HepG2 (cell line): Measurements from ENCODE around the gene ARL2. TPM values are rescaled to one million over a fixed set of nuclear protein-coding genes. Genes with fewer than 3 reads are reported as not detected.

Experiments
- GABPA ChIP-seq, 2 experiments: IDR thresholded peaks; 2 replicates each; pipeline ENCODE4 v1.6.1; 2011 to 2016; ENCODE audit warnings: low read depth in 2 of 2, low read length in 1 of 2, missing biosample characterization in 1 of 2, missing genetic modification characterization in 1 of 2
- HES4 ChIP-seq: sonication (generic); formaldehyde crosslinking; IDR thresholded peaks from 2 replicates; pipeline ENCODE4 v1.9.0; 2021; ENCODE audit warnings: mild to moderate bottlenecking, missing genetic modification reagents, borderline replicate concordance
- HNF1A ChIP-seq, 2 experiments: sonication (generic) in 1 of 2; formaldehyde crosslinking in 1 of 2; IDR thresholded peaks; 2 replicates each; pipeline versions ENCODE4 v1.4.0 to v1.6.1; 2016 to 2020; ENCODE audit warnings: borderline replicate concordance in 1 of 2, low read depth in 1 of 2, mild to moderate bottlenecking in 1 of 2, missing genetic modification reagents in 1 of 2
- HOXA3 ChIP-seq: sonication (generic); formaldehyde crosslinking; IDR thresholded peaks from 2 replicates; pipeline ENCODE4 v1.5.0; 2020; ENCODE audit warnings: missing genetic modification reagents
- PHB2 ChIP-seq: fragments of 450-650 bp; IDR thresholded peaks from 2 replicates; pipeline ENCODE4 v1.6.1; 2018; ENCODE audit not compliant: partially characterized antibody
- PHF21A ChIP-seq: sonication (generic); formaldehyde crosslinking; IDR thresholded peaks from 2 replicates; pipeline ENCODE4 v1.5.0; 2020; ENCODE audit warnings: mild to moderate bottlenecking, missing genetic modification reagents
- POLR2AphosphoS5 ChIP-seq: IDR thresholded peaks from 2 replicates; pipeline ENCODE4 v1.6.1; 2012; ENCODE audit warnings: low read depth, low read length
- RXRA ChIP-seq: sonication (generic); formaldehyde crosslinking; IDR thresholded peaks from 2 replicates; pipeline ENCODE4 v1.5.1; 2020; ENCODE audit warnings: missing genetic modification reagents
- TAF1 ChIP-seq: sonication (generic); formaldehyde crosslinking; IDR thresholded peaks from 2 replicates; pipeline ENCODE4 v1.4.0; 2020; ENCODE audit warnings: missing genetic modification reagents
- TARDBP ChIP-seq: sonication (generic); formaldehyde crosslinking; IDR thresholded peaks from 2 replicates; pipeline ENCODE4 v1.8.0; 2022; ENCODE audit warnings: mild to moderate bottlenecking, missing genetic modification reagents
- TGIF2 ChIP-seq: IDR thresholded peaks from 2 replicates; pipeline ENCODE4 v1.6.1; 2016; ENCODE audit warnings: control low read depth, missing compliant biosample characterization
- THRA ChIP-seq: sonication (generic); formaldehyde crosslinking; IDR thresholded peaks from 2 replicates; pipeline ENCODE4 v1.4.0; 2020; ENCODE audit warnings: missing genetic modification reagents, borderline replicate concordance
- ZC3H4 ChIP-seq: sonication (generic); formaldehyde crosslinking; IDR thresholded peaks from 2 replicates; pipeline ENCODE4 v1.4.0; 2020; ENCODE audit warnings: missing genetic modification reagents, borderline replicate concordance
- ZNF20 ChIP-seq: sonication (generic); formaldehyde crosslinking; IDR thresholded peaks from 2 replicates; pipeline ENCODE4 v1.4.0; 2020; ENCODE audit warnings: mild to moderate bottlenecking, moderate library complexity, missing genetic modification reagents
- polyA plus RNA-seq, 8 experiments: library from polyadenylated mRNA; depleted of rRNA in 3 of 8; stranded (reverse) in 7 of 8; unstranded in 1 of 8; fragments of >200 nt; fragmentation: Illumina TruSeq in 4 of 8; extraction: Trizol in 4 of 8; gene quantifications; 2 replicates each; pipeline versions ENCODE4 v1.2.1 to v1.2.3, GENCODE V29; 2011 to 2016; ENCODE audit warnings: low read depth in 4 of 8, missing spikeins in 1 of 8, mixed read lengths in 1 of 8; ENCODE audit not compliant: insufficient read depth in 1 of 8
- total RNA-seq, 5 experiments: library from RNA; depleted of rRNA; stranded (reverse); fragments of >200 nt; fragmentation: Illumina TruSeq; extraction: Trizol; gene quantifications; 2 replicates each; pipeline ENCODE4 v1.2.3, GENCODE V29; 2016; ENCODE audit warnings: low read depth in 1 of 5
- TF ChIP-seq, protein P1 (sequence below): sonication (generic); formaldehyde crosslinking; IDR thresholded peaks from 2 replicates; pipeline ENCODE4 v1.5.1; 2020; ENCODE audit warnings: mild to moderate bottlenecking, moderate library complexity, missing genetic modification reagents
- TF ChIP-seq, protein P2 (sequence below): sonication (generic); formaldehyde crosslinking; IDR thresholded peaks from 2 replicates; pipeline ENCODE4 v1.4.0; 2020; ENCODE audit warnings: mild to moderate bottlenecking, low read depth, missing genetic modification reagents
- TF ChIP-seq, protein P3 (sequence below): sonication (generic); formaldehyde crosslinking; IDR thresholded peaks from 2 replicates; pipeline ENCODE4 v1.4.0; 2020; ENCODE audit warnings: missing genetic modification reagents, mild to moderate bottlenecking, borderline replicate concordance
- TF ChIP-seq, protein P4 (sequence below): IDR thresholded peaks from 2 replicates; pipeline ENCODE4 v1.6.1; 2016; ENCODE audit warnings: low read depth, borderline replicate concordance

Gene ARL2
- total and polyA plus RNA-seq, 2 of the 13 experiments (the other 11 are each of a cell fraction or from before 2014, with no cell fraction given) = 82.9 to 84.4 TPM

DNA sequence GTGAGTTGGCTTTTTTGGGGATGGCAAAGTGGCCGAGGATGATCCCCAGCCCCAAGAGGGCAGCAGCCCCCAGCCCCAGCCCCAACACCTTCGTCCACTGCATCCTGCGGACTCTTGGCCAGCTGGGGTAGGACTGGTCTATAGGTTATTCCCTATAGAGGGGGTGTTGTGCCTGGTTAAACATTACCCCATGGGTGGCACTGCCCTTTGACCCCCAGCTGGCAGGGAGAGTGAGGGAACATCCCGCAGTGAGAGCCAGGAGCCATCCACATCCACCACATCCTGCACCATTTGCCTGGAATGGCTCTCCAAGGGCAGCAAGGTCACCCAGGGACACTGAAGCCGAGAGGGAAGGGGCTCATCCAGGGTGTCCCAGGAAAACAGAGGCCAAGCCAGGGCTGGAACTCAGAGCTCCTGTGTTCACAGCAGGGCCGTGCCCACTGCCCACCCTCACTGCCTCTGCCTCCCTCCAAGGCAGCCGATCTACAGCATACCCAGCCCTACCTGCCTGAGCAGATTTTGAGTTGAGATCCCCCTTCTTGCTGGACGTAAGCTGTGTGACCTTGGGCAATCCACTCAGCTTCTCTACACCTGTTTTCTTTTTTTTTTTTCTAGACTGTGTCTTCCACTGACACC lies 44.6 kb downstream of the ARL2 start, which contains the start of gene NAALADL1 (continued):
- TF ChIP-seq HNF1A (IDR thresholded peaks at IDR 0.05; ENCODE audit: low read depth) (peak; percentile 93), HNF1A (CRISPR knock-in tag; IDR thresholded peaks at IDR 0.05; ENCODE audit: borderline replicate concordance) (peak; percentile 96), PHB2 (no peak), HES4 (no peak), RXRA (CRISPR knock-in tag) (peak; percentile 85), TARDBP (CRISPR knock-in tag) (no peak), POLR2AphosphoS5 (peak; percentile 58; the same call in 1 of the 2 replicates), GABPA (IDR thresholded peaks at IDR 0.05; ENCODE audit: low read depth, low read length) (no peak), GABPA (CRISPR knock-in tag; IDR thresholded peaks at IDR 0.05; ENCODE audit: low read depth) (no peak), THRA (CRISPR knock-in tag) (peak; percentile 96), TAF1 (CRISPR knock-in tag) (peak; percentile 35; the same call in 1 of the 2 replicates), ZC3H4 (CRISPR knock-in tag) (no peak), HOXA3 (CRISPR knock-in tag) (peak; percentile 82), PHF21A (CRISPR knock-in tag) (peak; percentile 55; the same call in 1 of the 2 replicates), ZNF20 (CRISPR knock-in tag) (no peak), TGIF2 (CRISPR knock-in tag) (no peak)
- TF ChIP-seq, protein P1, sequence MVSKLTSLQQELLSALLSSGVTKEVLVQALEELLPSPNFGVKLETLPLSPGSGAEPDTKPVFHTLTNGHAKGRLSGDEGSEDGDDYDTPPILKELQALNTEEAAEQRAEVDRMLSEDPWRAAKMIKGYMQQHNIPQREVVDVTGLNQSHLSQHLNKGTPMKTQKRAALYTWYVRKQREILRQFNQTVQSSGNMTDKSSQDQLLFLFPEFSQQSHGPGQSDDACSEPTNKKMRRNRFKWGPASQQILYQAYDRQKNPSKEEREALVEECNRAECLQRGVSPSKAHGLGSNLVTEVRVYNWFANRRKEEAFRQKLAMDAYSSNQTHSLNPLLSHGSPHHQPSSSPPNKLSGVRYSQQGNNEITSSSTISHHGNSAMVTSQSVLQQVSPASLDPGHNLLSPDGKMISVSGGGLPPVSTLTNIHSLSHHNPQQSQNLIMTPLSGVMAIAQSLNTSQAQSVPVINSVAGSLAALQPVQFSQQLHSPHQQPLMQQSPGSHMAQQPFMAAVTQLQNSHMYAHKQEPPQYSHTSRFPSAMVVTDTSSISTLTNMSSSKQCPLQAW = peak; percentile 90
- TF ChIP-seq, protein P2, sequence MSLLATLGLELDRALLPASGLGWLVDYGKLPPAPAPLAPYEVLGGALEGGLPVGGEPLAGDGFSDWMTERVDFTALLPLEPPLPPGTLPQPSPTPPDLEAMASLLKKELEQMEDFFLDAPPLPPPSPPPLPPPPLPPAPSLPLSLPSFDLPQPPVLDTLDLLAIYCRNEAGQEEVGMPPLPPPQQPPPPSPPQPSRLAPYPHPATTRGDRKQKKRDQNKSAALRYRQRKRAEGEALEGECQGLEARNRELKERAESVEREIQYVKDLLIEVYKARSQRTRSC (CRISPR knock-in tag) = no peak
- TF ChIP-seq, protein P3, sequence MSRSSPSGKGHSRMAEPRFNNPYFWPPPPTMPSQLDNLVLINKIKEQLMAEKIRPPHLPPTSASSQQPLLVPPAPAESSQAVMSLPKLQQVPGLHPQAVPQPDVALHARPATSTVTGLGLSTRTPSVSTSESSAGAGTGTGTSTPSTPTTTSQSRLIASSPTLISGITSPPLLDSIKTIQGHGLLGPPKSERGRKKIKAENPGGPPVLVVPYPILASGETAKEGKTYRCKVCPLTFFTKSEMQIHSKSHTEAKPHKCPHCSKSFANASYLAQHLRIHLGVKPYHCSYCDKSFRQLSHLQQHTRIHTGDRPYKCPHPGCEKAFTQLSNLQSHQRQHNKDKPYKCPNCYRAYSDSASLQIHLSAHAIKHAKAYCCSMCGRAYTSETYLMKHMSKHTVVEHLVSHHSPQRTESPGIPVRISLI (CRISPR knock-in tag) = peak; percentile 44; the same call in 1 of the 2 replicates
- TF ChIP-seq, protein P4, sequence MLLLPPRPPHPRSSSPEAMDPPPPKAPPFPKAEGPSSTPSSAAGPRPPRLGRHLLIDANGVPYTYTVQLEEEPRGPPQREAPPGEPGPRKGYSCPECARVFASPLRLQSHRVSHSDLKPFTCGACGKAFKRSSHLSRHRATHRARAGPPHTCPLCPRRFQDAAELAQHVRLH (CRISPR knock-in tag) = no peak
